Activated T-helper 1 cell treated with anti-CD3 and anti-CD28 coated beads, Interleukin-2, amount 50 U/mL, for 16 hours (primary cell): ENCODE data around the gene GPR42.
"Not testable (repeated sequence)": the region's sequence is repeated elsewhere in the genome, so short reads cannot be mapped to it uniquely, and the experiment has no call there.

Experiments used
- DNase-seq, 2 donors: peaks; one replicate each; pipeline ENCODE4 v3.0.0-alpha.2; 2020; ENCODE audit warnings: low read depth in 1 of 2, low spot score in 1 of 2

GPR42 gene

DNA sequence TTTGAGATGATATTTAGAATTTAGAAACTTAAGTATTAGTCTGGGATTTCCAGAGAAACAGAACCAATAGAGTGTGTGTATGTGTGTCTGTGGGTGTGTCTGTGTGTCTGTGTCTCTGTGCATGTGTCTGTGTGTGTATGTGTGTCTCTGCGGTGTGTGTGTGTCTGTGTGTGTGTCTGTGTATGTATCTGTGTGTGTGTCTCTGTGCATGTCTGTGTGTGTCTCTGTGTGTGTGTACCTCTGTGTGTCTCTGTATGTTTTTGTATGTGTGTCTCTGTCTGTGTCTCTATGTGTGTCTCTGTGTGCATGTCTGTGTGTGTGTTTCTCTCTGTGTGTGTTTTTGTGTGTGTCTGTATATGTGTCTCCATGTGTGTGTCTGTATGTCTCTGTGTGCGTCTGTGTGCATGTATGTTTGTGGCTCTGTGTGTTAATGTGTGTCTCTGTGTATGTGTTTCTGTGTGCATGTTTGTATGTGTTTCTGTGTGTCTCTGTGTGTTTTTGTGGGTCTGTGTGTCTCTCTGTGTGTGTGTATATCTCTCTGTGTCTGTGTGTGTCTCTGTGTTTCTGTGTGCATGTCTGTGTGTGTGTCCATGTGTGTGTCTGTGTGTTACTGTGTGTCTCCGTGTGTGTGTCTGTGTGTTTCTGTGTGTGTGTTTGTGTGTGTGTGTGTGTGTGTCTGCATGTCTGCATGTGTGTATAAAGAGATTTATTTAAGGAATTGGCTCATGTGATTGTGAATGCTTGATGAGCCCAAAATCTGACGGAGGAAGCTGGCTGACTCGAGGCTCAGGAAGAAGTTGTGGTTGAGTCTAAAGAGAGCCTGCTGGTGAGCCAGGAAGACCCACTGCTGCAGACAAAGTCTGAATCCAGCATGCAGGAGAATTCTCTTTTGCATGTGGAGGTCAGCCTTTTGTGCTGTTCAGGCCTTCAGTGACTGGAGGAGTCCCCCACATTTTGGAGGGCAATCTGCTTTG lies 22.2 kb downstream of the GPR42 start:
- DNase-seq = no peak

DNA sequence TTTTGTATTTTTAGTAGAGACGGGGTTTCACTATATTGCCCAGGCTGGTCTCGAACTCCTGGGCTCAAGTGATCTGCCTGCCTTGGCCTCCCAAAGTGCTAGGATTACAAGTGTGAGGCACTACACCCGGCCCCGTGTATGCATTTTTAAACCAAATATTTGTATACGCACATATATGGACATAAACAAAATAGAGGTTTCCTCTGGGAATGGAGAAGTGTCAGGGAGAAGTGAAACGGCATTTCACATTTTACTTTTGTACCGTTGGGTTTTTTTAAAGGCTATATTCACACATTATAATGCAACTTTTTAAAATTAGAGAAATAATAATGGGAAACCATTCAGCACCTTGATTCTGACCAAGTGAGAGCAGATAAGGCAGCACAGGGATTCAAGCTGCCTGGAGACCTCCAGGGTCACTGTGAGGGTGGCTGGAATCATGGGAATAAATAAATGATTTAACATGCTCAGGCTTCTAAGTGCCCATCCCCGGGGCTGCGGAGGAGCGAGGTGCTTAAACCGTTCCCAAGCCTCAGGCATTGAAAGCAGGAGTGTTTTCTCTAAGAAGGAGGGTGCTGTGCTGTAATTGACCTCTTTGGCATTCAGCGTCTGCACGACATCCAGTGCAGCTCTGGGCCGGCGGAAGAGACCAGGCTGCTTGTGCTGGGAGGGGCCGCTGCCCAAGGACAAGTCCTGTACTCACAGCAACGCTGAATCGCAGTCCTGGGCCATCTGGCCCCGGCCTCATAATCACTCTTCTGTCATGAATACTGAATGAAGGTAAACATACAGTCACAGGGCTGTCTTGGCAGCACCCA lies 24.7 kb downstream of the GPR42 start:
- no peak for DNase-seq

- DNase-seq = no peak
Observed at GRCh38 chr19:35396240-35396885, 25.5 kb downstream of the GPR42 start.

DNA sequence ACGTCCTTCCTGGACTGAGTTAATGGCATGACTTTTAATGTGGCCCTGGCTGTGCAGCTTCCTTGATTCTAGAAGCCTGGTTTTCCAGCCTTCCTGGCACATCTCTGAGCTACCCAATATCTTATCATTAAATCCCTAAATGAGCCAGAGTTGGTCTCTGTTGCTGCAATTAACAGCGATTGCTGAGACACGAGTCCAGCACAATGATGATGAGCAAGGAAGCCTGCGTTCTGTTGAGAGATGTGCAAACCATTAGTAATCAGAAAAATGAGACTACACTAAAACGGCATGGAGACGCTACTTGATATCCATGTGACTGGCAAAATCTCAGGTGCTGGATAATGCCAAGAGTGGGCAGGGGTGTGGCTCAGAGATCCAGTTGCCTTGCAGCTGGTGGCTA lies 26.2 kb downstream of the GPR42 start:
- DNase-seq = no peak

DNA sequence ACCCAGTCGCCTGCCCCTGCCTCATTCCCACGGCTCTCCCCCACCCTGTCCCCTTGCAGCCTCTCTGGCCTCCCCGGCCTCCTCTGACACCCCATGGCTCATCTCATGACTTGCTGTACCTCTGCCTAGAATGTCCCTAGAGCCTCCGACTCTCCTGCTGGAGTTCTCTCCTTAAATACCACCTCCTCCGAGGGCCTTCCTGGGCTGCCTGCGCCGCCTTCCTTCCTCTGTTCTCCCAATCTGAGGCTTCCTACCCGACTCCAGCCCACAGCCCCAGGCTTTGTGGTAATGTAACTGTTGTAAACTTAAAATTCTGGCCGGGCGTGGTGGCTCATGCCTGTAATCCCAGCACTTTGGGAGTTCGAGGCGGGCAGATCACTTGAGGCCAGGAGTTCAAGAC lies 27.7 kb downstream of the GPR42 start:
- DNase-seq = no peak

DNA sequence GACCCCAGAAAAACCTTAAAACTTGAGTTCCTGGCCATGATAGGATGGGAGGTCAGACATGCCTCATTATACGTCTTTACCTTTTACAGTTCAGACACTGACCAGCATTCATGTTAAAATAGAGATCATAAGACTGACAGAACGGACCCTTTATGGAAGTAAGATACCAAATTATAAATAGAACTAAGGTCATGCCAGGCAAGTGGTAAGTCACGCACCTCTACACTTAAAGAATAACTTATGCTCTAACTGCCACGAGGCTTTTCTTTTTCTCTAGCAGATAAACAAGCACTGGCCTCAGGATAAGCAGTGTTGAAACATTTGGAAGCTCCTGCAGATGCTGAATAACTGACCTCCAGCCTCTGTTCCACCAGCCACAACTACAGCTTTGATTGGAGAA lies 28.4 kb downstream of the GPR42 start:
- no peak for DNase-seq

DNA sequence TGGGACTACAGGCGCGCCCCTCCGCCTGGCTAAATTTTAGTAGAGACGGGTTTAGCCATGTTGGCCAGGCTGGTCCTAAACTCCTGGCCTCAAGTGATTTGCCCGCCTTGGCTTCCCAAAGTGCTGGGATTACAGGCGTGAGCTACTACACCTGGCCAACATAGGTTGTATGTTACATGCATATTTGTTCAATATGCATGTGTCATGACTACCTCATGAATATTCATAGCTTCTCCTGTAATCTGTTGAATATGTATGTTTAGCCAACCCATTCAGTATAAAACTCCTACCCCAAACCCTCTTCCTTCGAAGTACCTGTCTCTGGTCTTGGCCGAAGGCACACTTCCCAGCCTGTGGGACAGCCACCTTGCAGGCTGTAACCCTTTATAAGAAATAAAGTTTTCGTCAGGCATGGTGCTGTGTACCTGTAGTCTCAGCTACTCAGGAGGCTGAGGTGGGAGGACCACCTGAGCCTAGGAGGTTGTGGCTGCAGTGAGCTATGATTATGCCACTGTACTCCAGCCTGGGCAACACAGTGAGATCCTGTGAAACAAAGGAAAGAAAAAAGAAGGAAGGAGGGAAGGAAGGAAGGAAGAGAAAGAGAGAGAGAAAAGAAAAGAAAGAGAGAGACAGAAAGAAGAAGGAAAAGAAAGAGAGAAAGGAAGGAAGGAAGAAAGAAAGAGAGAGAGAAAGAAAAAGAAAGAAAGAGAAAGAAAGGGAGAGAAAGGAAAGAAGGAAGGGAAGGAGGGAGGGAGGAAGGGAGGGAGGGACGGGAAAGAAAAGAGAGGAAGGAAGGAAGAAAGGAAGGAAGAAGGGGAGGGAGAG lies 29.3 kb downstream of the GPR42 start:
- no peak for DNase-seq

DNA sequence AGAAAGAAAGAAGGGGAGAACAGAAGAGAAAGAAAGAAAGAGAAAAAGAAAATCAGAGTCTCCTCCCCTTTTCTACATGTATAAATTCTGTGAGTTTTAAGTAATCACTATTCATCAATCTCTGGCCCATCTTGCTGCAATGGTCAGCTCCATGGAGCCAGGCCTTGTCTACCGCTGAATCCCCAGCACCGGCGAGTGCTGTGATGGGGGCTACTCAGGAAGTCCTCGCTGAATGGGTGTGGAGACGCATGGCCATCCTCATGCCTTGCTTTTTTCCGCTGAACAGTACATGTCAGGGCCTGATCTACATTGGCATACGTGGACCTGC lies 29.9 kb downstream of the GPR42 start:
- DNase-seq = no peak

- not testable (repeated sequence) for DNase-seq
Observed at GRCh38 chr19:35401416-35401815, 30.5 kb downstream of the GPR42 start.

DNA sequence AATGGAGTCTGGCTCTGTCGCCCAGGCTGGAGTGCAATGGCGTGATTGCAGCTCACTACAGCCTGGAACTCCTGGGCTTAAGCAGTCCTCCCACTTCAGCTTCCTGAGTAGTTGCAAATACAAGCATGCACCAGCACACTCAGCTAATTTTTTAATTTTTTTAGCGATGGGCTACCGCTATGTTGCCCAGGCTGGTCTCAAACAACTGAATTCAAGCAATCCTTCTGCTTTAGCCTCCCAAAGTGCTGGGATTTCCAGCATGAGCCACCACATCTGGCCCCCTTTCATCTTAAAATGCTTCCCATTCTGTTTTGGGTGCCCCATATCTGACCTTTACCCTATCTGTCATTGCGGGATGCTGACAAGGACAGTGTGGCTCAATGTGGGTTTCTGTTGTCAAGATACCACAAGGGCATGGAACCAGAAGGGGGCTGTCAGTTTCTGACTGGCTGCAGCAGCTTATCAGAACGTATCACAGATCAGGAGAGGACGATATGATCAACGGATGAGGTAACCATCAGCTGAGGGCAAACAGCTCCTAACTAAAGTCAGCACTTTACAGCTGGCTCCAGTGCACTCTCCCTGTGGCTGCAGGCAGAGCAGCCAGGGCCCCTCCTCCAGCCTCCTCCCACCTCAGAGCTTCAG lies 32.4 kb downstream of the GPR42 start:
- DNase-seq = no peak

DNA sequence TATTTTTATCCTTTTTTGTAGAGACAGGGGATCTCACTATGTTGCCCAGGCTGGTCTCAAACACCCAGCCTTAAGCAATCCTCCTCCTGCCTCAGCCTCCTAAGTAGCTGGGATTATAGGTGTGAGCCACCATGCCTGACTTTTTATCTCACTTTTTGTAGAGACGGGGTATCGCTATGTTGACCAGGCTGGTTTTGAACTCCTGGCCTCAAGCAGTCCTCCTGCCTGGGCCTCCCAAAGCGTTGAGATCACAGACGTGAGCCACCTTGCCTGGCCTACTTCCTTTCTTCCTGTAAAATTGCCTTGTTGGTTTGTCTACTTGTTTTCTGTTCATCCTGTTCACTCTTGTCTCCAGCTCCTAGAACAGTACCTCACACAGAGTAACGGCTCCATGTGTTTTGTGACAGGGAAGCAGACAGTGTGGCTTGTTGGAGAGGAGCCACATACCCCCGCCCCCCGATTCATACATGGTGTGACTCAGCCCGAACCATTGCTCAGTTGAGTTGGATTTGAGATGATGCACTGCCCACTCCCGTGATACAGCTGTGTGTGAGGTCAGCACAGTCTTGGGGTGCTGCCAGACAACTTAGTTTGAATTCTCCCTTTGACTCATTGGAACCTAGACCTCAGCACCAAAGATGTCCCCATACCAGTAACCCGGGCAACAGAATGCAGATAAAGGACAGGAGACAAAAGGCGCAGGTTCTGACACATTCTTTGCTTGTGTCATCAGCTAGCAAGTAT lies 34.2 kb downstream of the GPR42 start:
- DNase-seq = no peak

DNA sequence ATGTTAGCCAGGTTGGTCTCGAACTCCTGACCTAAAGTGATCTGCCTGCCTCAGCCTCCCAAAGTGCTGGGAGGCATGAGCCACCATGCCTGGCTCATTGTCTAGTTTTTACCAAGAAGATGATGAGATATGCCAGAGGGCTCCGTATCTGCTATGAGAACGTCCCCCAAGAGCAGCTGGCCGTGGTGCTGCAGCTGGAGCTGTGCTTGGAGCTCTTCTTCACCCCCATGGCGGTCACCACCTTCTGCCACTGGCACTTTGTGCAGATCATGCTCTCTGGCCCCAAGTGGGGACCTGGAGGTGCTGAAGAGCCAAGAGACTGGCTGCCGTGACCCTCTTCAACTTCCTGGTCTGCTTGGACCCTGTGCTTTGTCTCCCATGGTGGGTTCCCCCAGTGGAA lies 36.8 kb downstream of the GPR42 start:
- DNase-seq = no peak

DNA sequence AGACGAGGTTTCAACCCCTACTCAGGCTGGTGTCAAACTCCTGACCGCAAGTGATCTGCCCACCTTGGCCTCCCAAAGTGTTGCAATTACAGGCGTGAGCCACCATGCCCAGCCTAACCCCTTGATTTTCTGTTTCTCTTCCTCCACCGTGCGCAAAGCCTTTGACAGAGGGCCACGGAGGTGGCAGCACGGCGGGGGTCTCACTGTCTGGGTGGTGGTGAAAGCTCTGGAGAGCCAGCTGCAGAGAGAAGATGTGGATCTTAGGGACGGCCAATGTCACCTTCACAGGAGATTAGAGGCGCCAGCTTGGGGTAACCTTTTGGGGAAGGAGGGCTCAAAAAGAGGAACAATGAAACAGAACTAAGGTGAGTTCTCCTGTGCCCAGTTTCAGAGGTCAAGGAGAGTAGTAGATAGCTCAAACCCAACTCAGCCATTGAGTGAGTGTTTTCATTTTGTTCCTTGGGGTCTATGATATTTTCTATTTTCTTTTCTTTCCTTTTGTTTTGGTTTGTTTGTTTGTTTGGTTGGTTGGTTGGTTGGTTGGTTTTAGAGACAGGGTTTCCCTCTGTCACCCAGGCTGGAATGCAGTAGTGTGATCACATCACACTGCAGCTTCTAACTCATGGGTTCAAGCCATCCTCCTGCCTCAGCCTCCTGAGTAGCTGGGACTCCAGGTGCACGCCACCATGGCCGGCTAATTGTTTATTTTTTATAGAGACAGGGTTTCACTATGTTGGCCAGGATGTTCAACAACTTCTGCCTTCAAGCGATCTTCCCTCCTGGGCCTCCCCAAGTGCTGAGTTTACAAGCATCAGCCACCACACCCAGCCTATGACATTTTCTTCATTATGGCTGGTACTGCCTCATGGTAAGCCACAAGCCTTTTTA lies 37.7 kb downstream of the GPR42 start:
- DNase-seq = no peak

DNA sequence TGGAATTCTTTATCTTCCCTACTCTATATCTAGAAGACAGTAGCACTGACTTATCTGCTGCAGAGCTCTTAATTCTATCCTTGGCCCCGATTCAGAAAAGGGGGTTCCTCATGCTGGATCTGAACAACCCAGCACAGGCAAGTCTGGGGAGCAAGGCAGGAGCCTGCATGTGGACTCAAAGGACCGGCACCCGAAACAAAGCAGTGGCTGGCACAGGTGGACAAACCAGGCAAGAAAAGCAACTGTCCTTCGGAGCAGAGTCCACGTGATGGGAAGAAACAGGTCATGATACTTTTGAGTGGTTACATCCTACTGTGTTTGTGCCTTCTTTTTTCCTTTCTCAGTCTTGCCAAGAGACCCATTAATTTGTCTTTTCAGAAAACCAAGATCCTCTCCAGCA lies 38.3 kb downstream of the GPR42 start:
- DNase-seq = no peak

GRCh38 chr19:35410487-35410886 lies 39.6 kb downstream of the GPR42 start:
- no peak for DNase-seq

DNA sequence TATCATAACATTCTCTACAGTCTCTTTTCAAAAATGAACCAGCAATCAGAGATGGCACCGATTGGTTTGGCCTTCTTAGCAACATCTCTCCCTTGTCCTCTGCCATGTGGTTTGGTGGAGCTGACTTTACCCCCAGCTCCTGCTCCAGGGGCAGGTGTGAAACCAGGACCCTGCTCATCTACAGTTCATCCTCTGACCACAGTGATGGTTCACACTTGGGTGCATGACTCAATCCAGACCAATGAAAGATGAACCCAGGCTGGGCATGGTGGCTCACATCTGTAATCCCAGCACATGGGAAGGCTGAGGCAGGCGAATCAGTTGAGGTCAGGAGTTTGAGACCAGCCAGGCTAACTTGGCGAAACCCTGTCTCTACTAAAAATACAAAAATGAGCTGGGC lies 43.6 kb downstream of the GPR42 start:
- DNase-seq = no peak

GRCh38 chr19:35416331-35416730 lies 45.5 kb downstream of the GPR42 start:
- DNase-seq = no peak

DNA sequence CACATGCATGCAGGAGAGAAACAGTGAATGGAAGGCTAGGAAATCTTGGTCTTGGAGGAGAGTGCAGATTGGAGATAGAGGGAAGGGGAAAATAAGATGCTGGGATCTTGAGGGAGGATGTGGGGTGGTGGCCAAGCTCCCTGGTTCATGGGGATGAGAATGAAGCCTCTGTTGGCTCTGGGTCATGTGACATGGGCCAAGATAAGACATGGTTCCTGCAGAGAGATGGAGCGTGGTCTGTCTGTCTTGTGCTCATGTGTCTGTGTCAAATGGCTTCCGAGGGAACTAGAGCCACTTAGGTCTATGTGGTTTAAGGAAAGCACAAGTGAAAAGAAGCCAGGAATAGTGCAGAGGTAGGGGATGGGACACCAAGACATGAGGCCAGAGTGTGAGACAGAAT lies 46.4 kb downstream of the GPR42 start:
- no peak for DNase-seq
